ENCODE data around the gene QKI.

- no peak for TF ChIP-seq CTCF (conservative IDR thresholded peaks at IDR 0.05 in 1 of 2, IDR thresholded peaks at IDR 0.05 in 1 of 2; ENCODE audit: low read depth in 1 of 2, low read length in 2 of 2)
- TF ChIP-seq EZH2 (IDR thresholded peaks at IDR 0.05; ENCODE audit: low read length, missing control alignments): no peak
Measured at GRCh38 chr6:163579111-163579879, 164.8 kb downstream of the QKI start.
